Limb (tissue), 2 donors: Measurements from ENCODE around the gene DCLRE1B.

Experiments
- DNase-seq, 2 donors: peaks; one replicate each; pipeline ENCODE4 v3.0.0-alpha.2; 2016; ENCODE audit errors: extremely low spot score in 2 of 2

DCLRE1B gene

DNA sequence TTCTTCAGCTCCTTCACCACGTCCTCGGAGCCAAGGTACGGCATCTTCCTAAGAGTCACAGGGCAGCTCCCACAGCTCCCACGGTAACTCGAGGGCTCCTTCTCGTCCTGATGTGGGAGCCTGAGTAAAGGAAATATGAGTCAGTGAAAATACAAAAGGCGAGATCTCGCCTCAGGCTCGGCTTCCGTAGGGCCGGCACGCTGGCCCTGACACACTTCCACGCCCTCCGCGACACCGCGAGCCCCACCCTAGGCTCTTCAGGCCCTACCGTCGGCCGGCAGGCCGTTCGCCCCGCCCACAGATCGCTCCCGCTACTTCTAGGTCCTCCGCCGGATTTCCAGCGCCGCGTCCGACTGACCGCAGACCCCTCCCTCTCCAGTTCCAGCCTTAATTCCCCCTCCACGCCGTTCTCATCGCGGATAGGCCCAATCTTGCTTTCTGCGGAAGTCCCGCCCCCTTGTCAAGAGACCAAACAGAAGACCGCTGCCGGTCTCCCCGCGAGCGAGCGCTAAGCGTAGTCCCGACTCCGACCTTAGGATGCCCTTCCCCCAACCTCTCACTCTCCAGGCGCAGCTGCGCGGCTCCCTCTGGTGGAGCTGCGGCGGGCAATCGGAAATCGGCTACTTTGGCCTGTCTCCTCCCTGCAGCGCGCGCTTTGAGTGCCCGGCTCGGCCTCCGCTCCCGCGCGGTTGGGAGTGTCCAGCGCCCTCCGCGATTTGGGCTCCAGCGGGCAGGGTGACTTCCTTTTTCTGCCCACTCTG lies at the start of gene DCLRE1B, which contains the start of gene AP4B1:
DCLRE1B (plus strand) TSS at position 653 of the 761 bp plus-strand sequence. CDS start 261 bp downstream, outside the sequence.
AP4B1 (minus strand) TSS at position 126 of the 761 bp plus-strand sequence; CDS start at position 44, 82 bp downstream.
- peak; percentile 98 to 100 for DNase-seq

DNA sequence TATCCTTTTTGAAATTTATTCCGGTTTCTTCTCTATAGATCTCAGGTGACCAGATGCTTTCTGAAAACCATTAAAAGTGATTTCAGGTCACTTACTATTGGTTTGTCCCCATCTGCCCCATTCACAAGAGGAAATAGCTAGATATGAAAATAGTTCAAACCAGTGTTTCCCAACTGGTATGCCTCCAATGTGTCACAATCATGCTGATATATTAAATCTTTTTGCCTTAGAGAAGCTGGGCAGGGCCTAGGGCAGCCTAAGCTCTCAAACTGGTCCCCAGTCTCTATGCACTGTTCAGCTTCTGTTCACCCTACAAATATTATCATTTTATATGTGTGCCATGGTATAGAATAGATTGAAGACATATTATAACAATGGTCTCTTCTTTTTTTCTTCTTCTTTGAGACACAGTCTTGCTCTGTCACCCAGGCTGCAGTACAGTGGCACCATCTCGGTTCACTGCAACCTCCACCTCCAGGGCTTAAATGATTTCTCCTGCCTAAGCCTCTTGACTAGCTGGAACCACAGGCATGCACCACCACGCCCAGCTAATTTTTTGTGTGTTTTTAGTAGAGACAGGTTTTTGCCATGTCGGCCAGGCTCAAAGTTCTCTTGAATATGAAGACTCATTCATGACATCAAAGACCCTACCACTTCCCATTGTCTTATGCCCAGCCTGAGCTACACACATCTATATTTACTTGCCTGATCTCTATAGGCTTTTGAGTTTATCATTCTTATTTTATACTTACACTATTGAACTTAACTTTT lies 49.3 kb upstream of the DCLRE1B start:
- no peak for DNase-seq

DNA sequence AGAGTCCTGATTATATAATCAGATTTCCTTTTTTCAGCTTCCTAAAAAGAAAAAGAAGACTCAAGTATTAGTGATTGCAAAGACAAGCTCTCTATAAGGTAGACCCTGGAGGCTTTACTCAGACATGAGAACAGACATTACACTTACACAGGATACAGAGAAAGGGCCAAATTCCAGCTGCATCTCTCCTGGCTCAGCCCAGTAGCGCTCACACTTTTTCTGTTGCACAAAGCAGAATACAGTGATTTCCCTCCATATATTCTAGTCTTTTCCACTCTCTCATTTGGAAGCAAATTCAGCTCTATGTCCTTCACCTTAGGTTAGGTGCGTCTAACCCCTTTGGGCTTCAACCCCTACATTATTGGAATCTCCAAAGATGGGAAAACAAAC lies 48.7 kb upstream of the DCLRE1B start:
- no peak for DNase-seq

DNA sequence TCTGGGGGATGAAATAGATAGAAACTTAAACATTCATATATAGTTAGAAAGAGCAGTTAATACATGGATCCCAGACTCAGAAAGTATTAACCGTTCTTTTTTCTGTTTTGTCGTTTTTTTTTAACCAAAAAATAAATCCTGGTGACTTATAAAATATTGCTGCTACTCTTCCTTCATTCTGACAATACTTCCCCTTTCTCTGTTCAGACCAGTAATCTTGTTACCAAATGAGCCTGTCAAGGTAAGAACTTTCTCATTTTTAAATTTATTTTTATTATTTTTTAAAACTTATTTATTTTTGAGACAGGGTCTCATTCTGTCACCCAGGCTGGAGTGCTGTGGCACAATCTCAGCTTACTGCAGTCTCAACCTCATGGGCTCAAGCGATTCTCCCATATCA lies 47.4 kb upstream of the DCLRE1B start:
- no peak for DNase-seq

DNA sequence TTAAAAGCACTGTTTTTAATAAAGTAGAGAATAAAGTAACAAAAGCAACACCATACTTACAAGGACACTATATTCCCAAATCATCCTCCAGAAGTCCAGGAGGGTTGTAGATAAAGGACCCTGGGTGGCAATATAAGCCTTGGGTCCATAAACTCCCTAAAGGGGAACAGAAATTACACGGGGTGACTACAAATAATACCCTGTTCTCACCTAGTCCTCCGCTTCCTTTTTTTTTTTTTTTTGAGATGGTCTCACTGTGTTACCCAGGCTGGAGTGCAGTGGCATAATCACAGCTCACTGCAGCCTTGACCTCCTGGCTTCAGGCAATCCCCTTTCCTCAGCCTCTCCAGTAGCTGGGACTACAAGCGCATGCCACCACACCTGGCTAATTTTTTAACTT lies 46.7 kb upstream of the DCLRE1B start:
- DNase-seq = no peak

DNA sequence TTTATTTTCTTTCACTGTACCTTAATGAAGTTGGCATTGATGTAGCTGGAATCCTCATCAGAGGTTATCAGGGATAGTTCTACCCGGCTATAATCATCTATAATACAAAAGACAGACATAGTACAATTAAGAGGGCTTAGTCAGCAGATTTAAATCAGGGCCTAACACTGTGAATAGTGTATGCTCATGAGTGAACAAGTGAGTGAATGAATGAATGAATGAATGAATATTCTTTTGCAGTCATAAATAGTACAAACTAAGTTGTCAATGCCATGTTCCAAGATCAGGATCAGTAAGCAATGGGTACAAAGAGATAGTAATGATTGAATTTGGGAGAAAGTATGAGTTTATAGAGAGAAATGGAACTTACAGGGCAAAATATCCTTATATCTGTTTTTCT lies 46.1 kb upstream of the DCLRE1B start:
- no peak for DNase-seq

DNA sequence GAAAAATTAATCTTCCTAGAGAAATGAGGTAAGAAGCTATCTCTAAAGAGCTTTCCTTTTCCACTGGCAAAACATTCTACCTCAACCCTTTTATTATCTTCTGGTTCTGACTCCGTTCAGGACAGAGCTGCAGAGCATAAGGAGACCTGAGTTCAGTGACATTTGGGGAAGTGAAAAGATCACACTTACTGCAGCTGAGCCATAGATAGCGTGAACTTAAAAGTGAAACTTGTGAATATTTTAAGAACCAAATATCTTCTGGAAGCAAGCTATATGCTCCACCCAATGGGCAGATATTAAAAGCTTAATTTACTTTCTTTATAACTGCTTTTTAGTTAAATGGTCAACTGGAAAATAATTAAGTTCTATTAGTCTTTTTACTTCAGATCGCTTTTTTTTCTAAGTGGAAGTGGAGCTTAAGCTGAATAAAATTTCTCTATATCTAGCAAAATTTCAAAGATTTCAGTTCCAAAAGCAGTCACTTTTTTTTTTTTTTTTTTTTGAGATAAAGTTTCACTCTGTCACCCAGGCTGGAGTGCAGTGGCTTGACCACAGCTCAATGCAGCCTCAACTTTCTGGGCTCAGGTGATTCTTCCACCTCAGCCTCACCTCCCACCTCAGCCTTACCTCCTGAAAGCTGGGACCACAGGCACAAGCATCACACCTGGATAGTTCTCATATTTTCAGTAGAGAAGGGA lies 45.5 kb upstream of the DCLRE1B start:
- no peak for DNase-seq

DNA sequence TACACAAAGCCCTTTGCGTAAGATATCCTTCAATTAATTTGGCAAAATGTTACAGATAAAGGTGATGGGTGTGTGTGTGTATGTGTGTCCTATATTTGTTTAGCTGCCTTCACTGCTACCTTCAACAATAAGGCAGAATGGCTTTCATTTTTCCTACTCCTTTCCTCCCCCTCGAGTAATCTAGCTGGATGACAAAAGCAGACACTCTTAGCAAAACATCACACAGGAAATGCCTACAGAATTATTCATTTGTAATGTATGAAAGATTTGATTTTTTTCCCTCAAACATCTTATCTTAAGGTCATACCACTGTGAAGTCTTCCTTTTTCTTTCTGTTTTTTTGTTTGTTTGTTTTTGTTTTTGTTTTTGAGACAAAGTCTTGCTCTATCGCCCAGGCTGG lies 44.2 kb upstream of the DCLRE1B start:
- no peak for DNase-seq

DNA sequence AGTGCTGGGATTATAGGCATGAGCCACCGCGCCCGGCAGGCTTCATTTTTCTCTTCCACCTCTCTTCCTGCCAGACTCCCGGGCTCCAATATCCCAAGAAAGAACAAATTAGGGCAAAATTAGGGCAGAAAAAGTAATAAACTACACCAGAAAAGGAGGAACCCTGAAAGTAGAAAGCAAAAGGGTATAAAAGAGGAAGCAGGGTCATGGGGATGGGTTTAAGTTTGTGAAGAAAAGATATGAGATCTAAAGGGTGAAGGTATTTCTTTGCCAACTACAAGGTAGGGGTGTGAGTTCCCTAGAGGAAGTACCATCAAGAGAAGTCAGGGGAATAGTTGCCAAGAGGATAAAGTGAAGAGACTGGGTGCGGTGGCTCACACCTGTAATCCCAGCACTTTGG lies 43.5 kb upstream of the DCLRE1B start:
- DNase-seq = no peak

DNA sequence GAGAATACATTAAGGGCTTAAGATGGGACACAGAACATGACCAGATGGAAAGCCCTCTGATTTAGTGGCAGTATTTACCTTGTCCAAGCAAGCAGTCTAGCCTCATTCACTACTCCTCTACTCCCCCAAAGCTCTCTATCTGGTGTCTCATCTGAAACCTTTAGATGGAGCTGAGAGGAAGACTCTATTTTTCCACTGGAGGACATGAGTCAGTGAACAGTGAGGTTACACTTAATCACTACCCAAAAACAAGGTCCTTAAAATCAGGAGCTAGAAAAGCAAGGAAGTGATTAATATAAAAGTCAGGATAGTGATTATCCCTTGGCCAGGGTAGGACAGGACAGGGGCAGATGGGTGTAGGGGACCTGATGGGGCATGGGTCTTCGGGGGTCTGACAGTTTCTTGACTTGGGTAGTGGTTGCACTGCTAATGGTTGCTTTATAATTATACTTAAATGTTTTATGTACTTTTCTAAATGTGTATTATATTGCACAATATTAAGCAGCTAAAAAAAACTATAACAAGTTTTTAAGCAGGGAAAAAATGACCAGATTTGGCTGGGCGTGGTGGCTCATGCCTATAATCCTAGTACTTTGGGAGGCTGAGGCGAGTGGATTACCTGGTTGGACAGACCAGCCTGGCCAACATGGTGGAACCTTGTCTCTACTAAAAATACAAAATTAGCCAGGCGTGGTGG lies 36.6 kb upstream of the DCLRE1B start:
- no peak for DNase-seq

DNA sequence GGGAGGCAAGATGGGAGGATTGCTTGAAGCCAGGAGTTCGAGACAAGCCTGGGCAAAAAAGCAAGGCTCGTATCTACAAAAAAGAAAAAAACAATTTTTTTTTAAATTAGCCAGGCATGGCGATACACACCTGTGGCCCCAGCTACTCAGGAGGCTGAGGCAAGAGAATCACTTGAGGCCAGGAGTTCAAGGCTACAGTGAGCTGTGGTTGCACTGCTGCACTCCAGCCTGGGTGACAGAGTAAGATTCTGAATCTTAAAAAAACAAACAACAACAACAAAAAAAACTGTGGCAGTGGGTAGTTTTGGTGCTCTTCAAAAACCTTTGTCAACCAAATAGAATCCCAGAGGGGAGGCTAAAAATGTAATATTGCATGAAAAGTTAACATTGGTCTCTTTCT lies 34.3 kb upstream of the DCLRE1B start:
- DNase-seq = no peak

DNA sequence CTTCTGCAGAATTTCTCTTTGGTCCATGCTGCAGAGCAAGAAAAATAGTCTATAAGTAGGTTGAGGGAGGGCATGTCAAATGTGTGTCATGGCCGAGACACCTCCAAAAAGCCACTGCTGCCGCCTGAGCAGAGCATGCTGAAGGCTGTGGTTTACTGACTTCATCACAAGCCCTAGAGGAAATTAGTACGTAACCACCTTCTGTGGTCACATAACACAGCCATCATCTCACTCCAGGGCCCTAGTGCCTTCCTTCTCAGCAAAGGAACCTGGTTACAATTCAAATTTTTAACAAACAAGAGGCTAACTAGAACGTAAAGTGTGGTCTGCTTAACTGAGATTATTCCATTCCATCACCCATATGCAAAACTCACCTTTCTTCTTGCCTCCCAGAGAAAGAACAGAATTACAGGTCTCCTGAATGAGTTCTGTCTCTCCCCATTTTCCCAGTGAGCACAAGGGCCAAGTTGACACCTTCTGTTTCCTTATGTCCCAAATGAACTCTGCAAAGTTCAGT lies 33.5 kb upstream of the DCLRE1B start, which contains the start of gene PTPN22:
PTPN22 (minus strand) TSS at position 116 of the 517 bp plus-strand sequence.
- peak; percentile 2 to 22 for DNase-seq

DNA sequence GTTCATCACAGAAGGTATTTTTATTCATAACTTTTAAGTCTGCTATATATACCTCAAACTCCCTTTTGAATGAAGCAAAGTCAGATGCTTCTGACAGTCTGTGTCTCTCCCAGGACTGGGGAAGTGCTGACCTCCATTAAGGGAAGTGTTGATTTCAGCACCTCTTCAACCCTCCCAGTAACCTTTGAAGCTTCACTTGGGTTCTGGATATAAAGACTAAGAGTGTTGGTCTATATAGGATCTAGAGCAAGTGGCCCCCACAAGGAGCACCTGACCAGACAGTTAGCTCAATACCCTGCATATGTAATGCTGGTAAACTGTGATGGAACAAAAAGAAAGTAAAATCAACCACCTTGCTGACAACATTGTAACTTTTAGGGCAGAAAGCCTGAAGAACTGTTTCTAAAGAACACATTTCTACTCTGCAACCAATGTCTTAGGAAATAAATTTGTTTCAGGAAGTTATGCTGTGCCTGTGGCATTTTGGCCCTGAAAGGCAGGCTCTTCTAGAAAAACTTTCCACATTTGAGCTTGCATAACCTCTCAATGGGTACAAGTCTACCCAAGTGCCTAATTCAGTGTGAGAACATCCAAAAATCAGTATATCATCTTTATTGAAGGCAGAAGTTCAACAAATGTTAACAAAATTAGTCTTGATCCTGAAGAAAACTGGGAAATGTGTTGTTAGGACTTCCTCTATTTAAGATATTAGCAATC lies 32.7 kb upstream of the DCLRE1B start:
- DNase-seq = no peak

DNA sequence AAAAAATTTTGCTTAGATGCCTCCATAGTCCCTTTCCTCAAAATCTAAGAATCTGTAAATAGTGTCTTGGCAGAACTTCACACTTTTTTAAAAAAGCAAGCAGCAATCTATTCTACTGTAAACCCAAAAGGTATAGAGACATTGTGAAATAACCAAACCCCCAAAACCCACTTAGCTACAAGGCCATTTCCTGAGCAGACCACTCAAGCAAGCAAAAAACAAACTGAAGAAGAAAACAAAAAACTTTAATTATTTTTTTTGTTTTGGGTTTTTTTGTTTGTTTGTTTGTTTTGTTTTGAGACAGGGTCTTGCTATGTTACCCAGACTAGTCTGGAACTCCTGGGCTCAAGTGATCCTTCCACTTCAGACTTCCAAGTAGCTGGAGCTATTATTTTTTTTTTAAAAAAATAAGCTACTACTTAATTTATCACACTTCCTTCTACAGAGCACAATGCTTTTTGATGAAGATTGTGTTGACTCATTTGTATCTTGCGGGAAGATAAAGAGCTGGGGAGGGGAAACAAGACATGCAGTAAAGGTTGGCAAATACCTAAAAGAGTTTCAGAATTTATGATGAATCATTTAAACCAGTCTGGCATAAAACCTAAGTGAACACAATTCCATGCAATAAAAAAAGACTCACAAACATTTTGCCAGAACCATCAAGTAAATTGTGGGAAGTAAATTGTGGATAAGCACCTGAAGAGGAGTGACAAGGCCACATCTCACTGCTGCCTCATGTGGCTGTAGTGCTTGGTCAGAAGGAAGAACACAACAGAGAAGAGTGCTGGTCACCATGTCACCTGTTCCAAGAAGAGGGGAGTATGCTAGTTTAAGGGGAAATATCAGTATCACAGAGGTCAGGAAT lies 30.9 kb upstream of the DCLRE1B start:
- DNase-seq = no peak

DNA sequence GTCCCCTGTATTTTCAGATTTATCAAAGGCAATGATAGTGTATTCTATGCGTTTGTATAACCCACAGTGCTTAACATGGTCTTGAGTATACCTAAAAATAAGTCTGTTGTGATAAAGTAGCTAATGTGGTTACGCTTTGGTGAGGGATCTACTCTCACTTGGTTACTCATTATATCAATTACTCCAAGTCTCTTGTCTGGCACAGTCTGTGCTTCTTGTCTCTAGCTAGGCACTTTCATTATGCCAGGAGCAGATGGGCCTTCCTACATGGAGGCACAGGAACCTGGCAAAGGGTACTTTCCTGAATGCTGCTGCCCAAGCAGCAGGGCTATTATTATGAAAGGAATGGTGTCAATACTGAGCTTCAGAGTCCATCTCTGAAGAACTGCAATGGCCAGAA lies 29.4 kb upstream of the DCLRE1B start:
- DNase-seq = no peak

DNA sequence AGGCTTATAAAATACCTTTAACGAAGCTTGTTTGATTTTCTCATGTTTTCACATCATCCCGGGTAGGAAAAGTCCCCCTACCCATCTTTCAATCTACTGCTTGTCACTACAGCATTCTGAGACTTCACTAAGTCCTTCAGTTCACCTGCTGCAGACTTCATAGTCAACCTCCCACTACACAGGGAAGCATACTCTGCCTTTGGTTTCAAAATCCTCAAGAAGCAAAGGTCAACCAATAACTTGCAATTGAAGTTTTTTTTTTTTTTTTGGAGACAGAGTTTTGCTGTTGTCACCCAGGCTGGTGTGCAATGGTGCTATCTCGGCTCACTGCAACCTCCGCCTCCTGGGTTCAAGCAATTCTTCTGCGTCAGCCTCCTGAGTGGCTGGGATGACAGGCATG lies 28.9 kb upstream of the DCLRE1B start:
- DNase-seq = no peak

DNA sequence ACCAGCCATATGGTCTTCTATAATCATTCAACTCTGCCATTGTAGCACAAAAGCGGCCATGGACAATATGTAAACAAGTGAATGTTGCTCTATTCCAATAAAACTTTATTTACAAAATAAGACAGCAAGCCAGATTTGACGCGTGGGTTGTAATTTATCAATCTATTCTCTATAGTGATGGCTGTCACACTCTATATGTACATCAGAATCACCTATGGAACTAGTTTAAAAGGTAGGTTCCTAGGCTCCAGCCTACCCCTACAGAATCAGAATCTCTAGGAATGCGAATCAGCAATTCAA lies 25.4 kb upstream of the DCLRE1B start:
- no peak for DNase-seq

DNA sequence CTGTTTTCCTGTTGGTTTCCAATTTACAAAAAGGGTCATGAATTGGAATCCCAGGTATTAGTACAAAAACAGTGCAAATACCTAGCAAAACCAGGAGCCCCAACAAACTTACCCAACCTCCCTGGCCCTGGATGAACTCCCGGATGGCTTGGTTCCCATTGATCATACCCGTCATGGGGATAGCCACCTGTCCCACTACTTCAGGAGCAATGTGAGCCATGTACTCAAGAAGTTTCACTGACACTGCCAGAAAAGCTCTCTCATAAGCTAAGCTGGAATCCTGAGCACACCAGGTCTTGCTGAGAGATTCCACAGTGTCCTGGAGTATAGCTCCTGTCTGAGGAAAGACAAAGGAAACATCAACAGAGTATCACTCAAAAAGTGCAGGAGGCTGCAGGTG lies 23.5 kb upstream of the DCLRE1B start:
- DNase-seq = no peak

DNA sequence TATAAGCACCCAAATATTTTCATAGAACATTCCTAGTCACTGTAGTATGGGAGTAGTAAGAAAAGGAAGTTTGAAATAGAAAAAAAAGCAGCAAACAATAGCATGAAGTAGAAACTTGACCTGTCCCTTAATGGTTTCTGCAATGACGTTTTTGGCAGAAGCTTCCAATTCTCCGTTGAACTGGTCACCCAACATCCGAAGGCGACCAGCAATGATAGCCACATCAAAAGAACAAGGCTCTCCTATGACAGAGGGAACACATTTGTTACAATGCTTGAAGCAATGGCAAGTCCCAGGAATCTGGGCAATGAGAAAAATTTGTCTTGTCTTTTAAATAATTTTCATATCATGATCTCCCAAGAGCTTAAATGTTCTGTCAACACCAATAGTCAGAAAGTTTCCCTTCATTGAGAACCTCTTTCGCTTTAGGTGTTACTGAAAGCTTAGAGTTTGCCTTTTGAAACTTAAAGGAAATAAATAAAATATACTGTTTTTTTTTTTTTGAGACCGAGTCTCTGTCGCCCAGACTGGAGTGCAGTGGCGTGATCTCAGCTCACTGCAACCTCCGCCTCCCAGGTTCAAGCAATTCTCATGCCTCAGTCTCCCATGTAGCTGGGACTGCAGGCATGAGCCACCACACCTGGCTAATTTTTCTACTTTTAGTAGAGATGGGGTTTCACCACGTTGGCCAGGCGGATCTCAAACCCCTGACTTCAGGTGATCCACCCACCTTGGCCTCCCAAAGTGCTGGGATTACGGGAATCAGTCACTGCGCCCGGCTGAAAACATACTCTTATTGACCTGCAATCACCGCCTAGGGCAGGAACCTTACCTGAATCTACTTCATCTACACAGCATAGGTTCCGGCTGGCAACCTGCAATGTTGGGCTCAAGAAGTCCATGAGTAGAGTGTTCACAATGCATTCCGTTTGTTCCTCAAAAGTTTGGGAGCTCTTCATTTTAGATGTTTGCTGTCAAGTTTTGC lies 18.4 kb upstream of the DCLRE1B start:
- DNase-seq = no peak
